ENCODE measurements around the gene WT1.
"Not testable (repeated sequence)": the region's sequence is repeated elsewhere in the genome, so short reads cannot be mapped to it uniquely, and the experiment has no call there.

WT1 gene

DNA sequence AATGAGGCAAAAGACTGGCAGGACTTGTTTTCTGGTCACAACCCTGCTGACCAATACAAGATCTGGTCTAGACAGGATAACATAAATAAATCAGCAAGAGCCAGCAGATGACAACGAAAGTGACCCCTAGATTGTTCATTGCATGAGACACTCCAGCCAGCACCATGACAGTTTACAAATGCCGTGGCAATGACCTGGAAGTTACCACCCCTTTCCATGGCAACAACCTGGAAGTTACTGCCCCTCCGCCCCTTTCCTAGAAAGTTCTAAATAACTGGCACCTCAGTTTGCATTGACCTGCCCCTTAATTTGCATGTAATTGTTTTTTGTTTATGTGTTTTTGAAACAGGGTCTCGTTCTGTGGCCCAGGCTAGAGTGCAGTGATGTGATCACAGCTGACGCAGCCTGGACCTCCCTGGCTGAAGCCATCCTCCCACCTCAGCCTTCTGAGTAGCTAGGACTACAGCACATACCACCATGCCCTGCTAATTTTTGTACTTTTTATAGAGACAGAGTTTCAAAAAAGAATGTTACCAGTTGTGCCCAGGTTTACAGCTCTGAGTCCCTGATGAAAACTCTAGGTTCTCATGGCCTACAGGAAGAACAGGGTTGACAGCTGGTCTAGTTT lies 38.1 kb upstream of the WT1 start:
- no peaks in the 10 kb centered on the region for H3K79me2 ChIP-seq (ENCODE audit: control insufficient read depth, low read length)
- no peaks in the 10 kb centered on the region for H3K4me1 ChIP-seq (ENCODE audit: control insufficient read depth, low read length)
- H3F3A ChIP-seq (ENCODE audit: control insufficient read depth, insufficient read depth), result no peaks in the 10 kb centered on the region
- no peaks in the 10 kb centered on the region for H3K9me2 ChIP-seq (replicated peaks; ENCODE audit: control insufficient read depth, low read length)
- H3K4me2 ChIP-seq (ENCODE audit: low read length), result no peak overlapping the region
- H3K4me3 ChIP-seq (ENCODE audit: low read length), result no peak overlapping the region
- H3K36me3 ChIP-seq (ENCODE audit: control insufficient read depth, low read length), result no peaks in the 10 kb centered on the region
- H3K27ac ChIP-seq (ENCODE audit: low read depth, low read length), result no peak overlapping the region
- H3K9me3 ChIP-seq (ENCODE audit: control insufficient read depth, insufficient read depth, low read length), result no peaks in the 10 kb centered on the region
- no peaks in the 10 kb centered on the region for H4K20me1 ChIP-seq (ENCODE audit: control insufficient read depth, insufficient read depth, low read depth, low read length)
- H3K27me3 ChIP-seq (ENCODE audit: control insufficient read depth, low read length), result peaks cover 8% of the 10 kb centered on the region; the same call in 1 of the 2 replicates
- no peak for TF ChIP-seq CTCF (IDR thresholded peaks at IDR 0.05; ENCODE audit: low read depth, low read length, poor library complexity, severe bottlenecking)
- TF ChIP-seq EZH2phosphoT487 (IDR thresholded peaks at IDR 0.05; ENCODE audit: borderline replicate concordance, low read length), result no peak

- Histone ChIP-seq H3K9me3 (ENCODE audit: control insufficient read depth, insufficient read depth, low read length) (no peaks in the 10 kb centered on the region), H4K20me1 (ENCODE audit: control insufficient read depth, insufficient read depth, low read depth, low read length) (no peaks in the 10 kb centered on the region), H3K4me2 (ENCODE audit: low read length) (no peak overlapping the region), H3F3A (ENCODE audit: control insufficient read depth, insufficient read depth) (no peaks in the 10 kb centered on the region), H3K4me3 (ENCODE audit: low read length) (no peak overlapping the region), H3K27ac (ENCODE audit: low read depth, low read length) (no peak overlapping the region), H3K27me3 (ENCODE audit: control insufficient read depth, low read length) (no peaks in the 10 kb centered on the region), H3K4me1 (ENCODE audit: control insufficient read depth, low read length) (no peaks in the 10 kb centered on the region), H3K79me2 (ENCODE audit: control insufficient read depth, low read length) (no peaks in the 10 kb centered on the region), H3K9me2 (replicated peaks; ENCODE audit: control insufficient read depth, low read length) (no peaks in the 10 kb centered on the region), H3K36me3 (ENCODE audit: control insufficient read depth, low read length) (no peaks in the 10 kb centered on the region)
- TF ChIP-seq CTCF (IDR thresholded peaks at IDR 0.05; ENCODE audit: low read depth, low read length, poor library complexity, severe bottlenecking), result no peak
- no peak for TF ChIP-seq EZH2phosphoT487 (IDR thresholded peaks at IDR 0.05; ENCODE audit: borderline replicate concordance, low read length)
These were observed 36.9 kb upstream of the WT1 start for GRCh38 chr11:32472226-32472625.

DNA sequence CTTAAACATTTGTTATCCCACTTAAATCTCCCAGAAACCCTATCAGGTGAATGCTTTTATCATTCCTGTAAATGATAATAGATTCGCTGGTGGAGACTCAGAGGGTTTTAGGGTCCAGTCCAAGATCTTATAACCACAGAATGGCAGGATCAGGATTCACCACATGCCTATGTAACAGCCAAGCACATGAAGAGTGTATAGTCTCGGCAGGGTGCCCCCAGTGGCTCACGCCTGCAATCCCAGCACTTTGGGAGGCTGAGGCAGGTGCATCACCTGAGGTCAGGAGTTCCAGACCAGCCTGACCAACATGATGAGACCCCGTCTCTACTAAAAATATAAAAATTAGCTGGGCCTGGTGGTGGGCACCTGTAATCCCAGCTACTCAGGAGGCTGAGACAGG lies 36.2 kb upstream of the WT1 start:
- H3K4me1 ChIP-seq (ENCODE audit: control insufficient read depth, low read length); H3K4me3 ChIP-seq (ENCODE audit: low read length); H3K79me2 ChIP-seq (ENCODE audit: control insufficient read depth, low read length); H3K4me2 ChIP-seq (ENCODE audit: low read length); H3K9me2 ChIP-seq (replicated peaks; ENCODE audit: control insufficient read depth, low read length); H3K27me3 ChIP-seq (ENCODE audit: control insufficient read depth, low read length); H3F3A ChIP-seq (ENCODE audit: control insufficient read depth, insufficient read depth); H3K9me3 ChIP-seq (ENCODE audit: control insufficient read depth, insufficient read depth, low read length); H3K36me3 ChIP-seq (ENCODE audit: control insufficient read depth, low read length); H3K27ac ChIP-seq (ENCODE audit: low read depth, low read length); H4K20me1 ChIP-seq (ENCODE audit: control insufficient read depth, insufficient read depth, low read depth, low read length): not testable (repeated sequence)

DNA sequence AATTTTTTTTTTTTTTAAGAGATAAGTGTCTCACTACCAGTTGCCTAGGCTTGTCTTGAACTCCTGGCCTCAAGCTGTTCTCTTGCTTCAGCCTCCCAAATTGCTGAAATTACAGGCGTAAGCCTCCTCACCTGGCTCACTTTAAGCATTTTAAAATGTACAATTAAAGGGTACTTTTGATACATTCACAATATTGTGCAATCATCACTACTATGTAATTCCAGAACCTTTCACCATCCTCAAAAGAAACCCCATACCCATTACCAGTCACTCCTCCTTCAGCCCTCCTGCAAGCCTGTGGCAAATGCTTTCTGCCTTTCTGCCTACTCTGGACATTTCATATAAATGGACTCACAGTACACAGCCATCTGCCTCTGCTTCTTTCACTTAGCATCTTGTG lies 34.5 kb upstream of the WT1 start:
- Histone ChIP-seq H3K4me3 (ENCODE audit: low read length) (no peak overlapping the region), H3K4me1 (ENCODE audit: control insufficient read depth, low read length) (no peaks in the 10 kb centered on the region), H3K36me3 (ENCODE audit: control insufficient read depth, low read length) (no peaks in the 10 kb centered on the region), H3F3A (ENCODE audit: control insufficient read depth, insufficient read depth) (no peaks in the 10 kb centered on the region), H3K27me3 (ENCODE audit: control insufficient read depth, low read length) (no peaks in the 10 kb centered on the region), H3K4me2 (ENCODE audit: low read length) (no peak overlapping the region), H4K20me1 (ENCODE audit: control insufficient read depth, insufficient read depth, low read depth, low read length) (no peaks in the 10 kb centered on the region), H3K79me2 (ENCODE audit: control insufficient read depth, low read length) (no peaks in the 10 kb centered on the region), H3K9me2 (replicated peaks; ENCODE audit: control insufficient read depth, low read length) (no peaks in the 10 kb centered on the region), H3K27ac (ENCODE audit: low read depth, low read length) (no peak overlapping the region), H3K9me3 (ENCODE audit: control insufficient read depth, insufficient read depth, low read length) (no peaks in the 10 kb centered on the region)
- TF ChIP-seq EZH2phosphoT487 (IDR thresholded peaks at IDR 0.05; ENCODE audit: borderline replicate concordance, low read length) (no peak), CTCF (IDR thresholded peaks at IDR 0.05; ENCODE audit: low read depth, low read length, poor library complexity, severe bottlenecking) (no peak)

All from DOHH2 (cell line).